Liver (tissue), 3 donors: ENCODE results near the gene DNAH17.

Experiments
- ATF3 ChIP-seq: IDR thresholded peaks from 2 replicates; pipeline ENCODE4 v1.6.1; 2016; ENCODE audit warnings: antibody characterized with exemption
- CTCF ChIP-seq: fragments of 150-350 bp; IDR thresholded peaks from 2 replicates; pipeline ENCODE4 v1.5.1; 2017; ENCODE audit warnings: improper control_type of control experiment, low read depth, low read length; ENCODE audit not compliant: missing input control
- RAD21 ChIP-seq, 2 donors: IDR thresholded peaks; 2 replicates each; pipeline ENCODE4 v1.6.1; 2016; ENCODE audit warnings: antibody characterized with exemption in 2 of 2, mild to moderate bottlenecking in 2 of 2
- REST ChIP-seq: IDR thresholded peaks from 2 replicates; pipeline ENCODE4 v1.6.1; 2016; ENCODE audit warnings: antibody characterized with exemption, mild to moderate bottlenecking
- SP1 ChIP-seq: IDR thresholded peaks from 2 replicates; pipeline ENCODE4 v1.6.1; 2018; ENCODE audit warnings: antibody characterized with exemption, mild to moderate bottlenecking
- TAF1 ChIP-seq: conservative IDR thresholded peaks from 2 replicates; pipeline ENCODE4 v1.6.1; 2016; ENCODE audit warnings: antibody characterized with exemption, mild to moderate bottlenecking
- donor health status: healthy.
- donor health status: healthy.

DNA sequence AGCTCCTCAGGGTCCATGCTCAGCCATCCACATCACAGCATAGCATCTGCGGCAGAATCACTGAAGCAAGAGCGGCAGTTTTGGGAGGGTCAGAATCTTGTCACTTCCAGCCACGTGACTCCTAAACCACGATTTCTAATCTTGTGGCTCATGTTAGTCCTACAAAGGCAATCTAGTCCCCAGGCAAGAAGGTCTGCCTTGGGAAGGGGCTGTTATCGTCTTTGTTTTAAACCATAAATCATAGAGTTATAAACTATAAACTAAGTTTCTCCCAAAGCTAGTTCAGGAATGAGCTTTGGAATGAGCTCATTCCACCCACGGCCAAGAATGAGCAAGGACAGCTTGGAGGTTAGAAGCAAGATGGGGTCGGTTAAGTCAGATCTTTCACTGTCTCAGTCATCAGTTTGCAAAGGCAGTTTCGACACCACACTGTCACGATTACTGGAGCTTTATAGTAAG is 20.8 kb upstream of the DNAH17 start:
- TF ChIP-seq TAF1 (no peak), SP1 (no peak), RAD21 (IDR thresholded peaks at IDR 0.05) (no peak), REST (no peak), CTCF (no peak), ATF3 (no peak)
